Measurements from ENCODE around the gene CTNNA1.

Gene CTNNA1

GRCh38 chr5:138978581-138978980 lies 225.4 kb downstream of the CTNNA1 start:
- Histone ChIP-seq H3K4me3 (replicated peaks; ENCODE audit: low read depth, low read length) (no peak overlapping the region), H3K27me3 (replicated peaks; ENCODE audit: control insufficient read depth, insufficient read depth, low read length) (no peaks in the 10 kb centered on the region), H3K36me3 (ENCODE audit: control insufficient read depth, insufficient read depth, low read length) (no peaks in the 10 kb centered on the region; the same call in 1 of the 2 replicates)
- no peak for DNase-seq (ENCODE audit: extremely low read depth, insufficient read length)
- TF ChIP-seq CTCF (IDR thresholded peaks at IDR 0.05; ENCODE audit: insufficient read depth, low read length, poor library complexity, severe bottlenecking), result no peak

- Histone ChIP-seq H3K36me3 (ENCODE audit: control insufficient read depth, insufficient read depth, low read length) (no peaks in the 10 kb centered on the region; the same call in 1 of the 2 replicates), H3K27me3 (replicated peaks; ENCODE audit: control insufficient read depth, insufficient read depth, low read length) (no peaks in the 10 kb centered on the region), H3K4me3 (replicated peaks; ENCODE audit: low read depth, low read length) (no peak overlapping the region)
- no peak for TF ChIP-seq CTCF (IDR thresholded peaks at IDR 0.05; ENCODE audit: insufficient read depth, low read length, poor library complexity, severe bottlenecking)
- DNase-seq (ENCODE audit: extremely low read depth, insufficient read length), result no peak
Measured at GRCh38 chr5:138979684-138980280, 226.6 kb downstream of the CTNNA1 start.

- no peak for DNase-seq (ENCODE audit: extremely low read depth, insufficient read length)
- Histone ChIP-seq H3K36me3 (ENCODE audit: control insufficient read depth, insufficient read depth, low read length) (no peaks in the 10 kb centered on the region), H3K27me3 (replicated peaks; ENCODE audit: control insufficient read depth, insufficient read depth, low read length) (no peaks in the 10 kb centered on the region), H3K4me3 (replicated peaks; ENCODE audit: low read depth, low read length) (no peak overlapping the region)
- no peak for TF ChIP-seq CTCF (IDR thresholded peaks at IDR 0.05; ENCODE audit: insufficient read depth, low read length, poor library complexity, severe bottlenecking)
Measured at GRCh38 chr5:138980441-138980840, 227.2 kb downstream of the CTNNA1 start.

- DNase-seq (ENCODE audit: extremely low read depth, insufficient read length), result no peak
- no peak overlapping the region for H3K4me3 ChIP-seq (replicated peaks; ENCODE audit: low read depth, low read length)
- TF ChIP-seq CTCF (IDR thresholded peaks at IDR 0.05; ENCODE audit: insufficient read depth, low read length, poor library complexity, severe bottlenecking), result no peak
Measured at GRCh38 chr5:138981131-138981530, 227.9 kb downstream of the CTNNA1 start.

GRCh38 chr5:138981586-138981985 lies 228.4 kb downstream of the CTNNA1 start:
- H3K27me3 ChIP-seq (replicated peaks; ENCODE audit: control insufficient read depth, insufficient read depth, low read length), result no peaks in the 10 kb centered on the region
- no peak for TF ChIP-seq CTCF (IDR thresholded peaks at IDR 0.05; ENCODE audit: insufficient read depth, low read length, poor library complexity, severe bottlenecking)
- H3K36me3 ChIP-seq (ENCODE audit: control insufficient read depth, insufficient read depth, low read length), result no peaks in the 10 kb centered on the region
- DNase-seq (ENCODE audit: extremely low read depth, insufficient read length), result no peak
- no peak overlapping the region for H3K4me3 ChIP-seq (replicated peaks; ENCODE audit: low read depth, low read length)

More at GRCh38 chr5:138981131-138981530, 227.9 kb downstream of the CTNNA1 start:
- Histone ChIP-seq H3K36me3 (ENCODE audit: control insufficient read depth, insufficient read depth, low read length) (no peaks in the 10 kb centered on the region), H3K27me3 (replicated peaks; ENCODE audit: control insufficient read depth, insufficient read depth, low read length) (no peaks in the 10 kb centered on the region)

GRCh38 chr5:138983984-138984383 lies 230.8 kb downstream of the CTNNA1 start:
- no peak for DNase-seq (ENCODE audit: extremely low read depth, insufficient read length)
- TF ChIP-seq CTCF (IDR thresholded peaks at IDR 0.05; ENCODE audit: insufficient read depth, low read length, poor library complexity, severe bottlenecking), result no peak
- Histone ChIP-seq H3K27me3 (replicated peaks; ENCODE audit: control insufficient read depth, insufficient read depth, low read length) (no peaks in the 10 kb centered on the region), H3K36me3 (ENCODE audit: control insufficient read depth, insufficient read depth, low read length) (no peaks in the 10 kb centered on the region), H3K4me3 (replicated peaks; ENCODE audit: low read depth, low read length) (no peak overlapping the region)

Data from GM06990 (cell line).